Colonic mucosa (tissue), 4 donors: ENCODE results near the gene SDHA. TPM values are rescaled to one million over a fixed set of nuclear protein-coding genes. Genes with fewer than 3 reads are reported as not detected.
A peak's percentile ranks its signal among the peaks of the same experiment; 100 is the strongest.
"Not testable (repeated sequence)": the region's sequence is repeated elsewhere in the genome, so short reads cannot be mapped to it uniquely, and the experiment has no call there.

Experiments used
- DNase-seq: peaks from one replicate; pipeline ENCODE4 v3.0.0-alpha.2; 2020
- H3K27ac ChIP-seq: fragments of 200-600 bp; one replicate; pipeline ENCODE4 v1.8.0; 2021
- H3K27me3 ChIP-seq: fragments of 200-600 bp; one replicate; pipeline ENCODE4 v1.8.0; 2021
- H3K36me3 ChIP-seq: fragments of 200-600 bp; one replicate; pipeline ENCODE4 v1.8.0; 2021
- H3K4me1 ChIP-seq: fragments of 200-600 bp; one replicate; pipeline ENCODE4 v1.8.0; 2021; ENCODE audit warnings: mild to moderate bottlenecking
- H3K4me3 ChIP-seq: fragments of 200-600 bp; one replicate; pipeline ENCODE4 v1.8.0; 2021
- H3K9ac ChIP-seq, 2 donors: one replicate each; pipeline ENCODE4 v1.7.0; 2013; ENCODE audit warnings: control low read depth in 2 of 2, low read depth in 2 of 2, low read length in 2 of 2
- H3K9me3 ChIP-seq: fragments of 200-600 bp; one replicate; pipeline ENCODE4 v1.8.0; 2021
- CTCF ChIP-seq: fragments of 200-600 bp; IDR thresholded peaks from one replicate; pipeline ENCODE4 v1.8.0; 2022; ENCODE audit warnings: antibody characterized with exemption, mild to moderate bottlenecking
- intact Hi-C: fragments of 100-400 bp; cut with DNase I; formaldehyde crosslinking; loops from one replicate; pipeline ENCODE4 v1.14.1; 2022
- total RNA-seq, 2 donors: library from RNA; stranded (reverse); fragmentation: NEBNext Ultra II Directional in 1 of 2; extraction: Animal tissue kit (Norgen Biotek cat#: 25700) in 1 of 2; gene quantifications; one replicate each; pipeline ENCODE4 v1.2.1, GENCODE V29; 2021
- donor health status: healthy.
- donor health status: DM: no; HTN: no; CAD: no.
- donor health status: DM: no; HTN: no; CAD: no.

SDHA gene
- 100 to 1,000 TPM; 285 to 414 TPM for total RNA-seq

GRCh38 chr5:217494-218456, at the start of gene SDHA, which contains the start of gene CCDC127:
TSS of gene SDHA (plus strand) at chr5:218320. CDS start at chr5:218356, 36 bp downstream.
TSS of gene CCDC127 (minus strand) at chr5:218153. CDS start at chr5:216849, 1,304 bp downstream.
- intact Hi-C loops, H3K4me1 ChIP-seq: not testable (repeated sequence)

GRCh38 chr5:169071-169727, 48.9 kb upstream of the SDHA start:
- H3K27me3 ChIP-seq = no peaks in the 10 kb centered on the region
- H3K9me3 ChIP-seq = no peaks in the 10 kb centered on the region
- no peaks in the 10 kb centered on the region for H3K36me3 ChIP-seq
- intact Hi-C loops = no loop called here
- no peaks in the 10 kb centered on the region for H3K4me1 ChIP-seq
- no peak for TF ChIP-seq CTCF
- no peak overlapping the region for H3K4me3 ChIP-seq
- H3K27ac ChIP-seq = no peak overlapping the region
- peak overlapping the region in 1 of 2 donors; percentile 24 for H3K9ac ChIP-seq
- no peak for DNase-seq

More at GRCh38 chr5:217494-218456, at the start of gene SDHA, which contains the start of gene CCDC127:
- Histone ChIP-seq H3K4me3 (peak within 1 kb of the TSS; percentile 94), H3K9ac (peak within 1 kb of the TSS; percentile 89 to 98), H3K27ac (peak within 1 kb of the TSS; percentile 87)
- H3K9me3 ChIP-seq, H3K27me3 ChIP-seq, H3K36me3 ChIP-seq: not testable (repeated sequence)
- DNase-seq = peak; percentile 93

- Histone ChIP-seq H3K9ac (peak overlapping the region in 1 of 2 donors; percentile 24), H3K27me3 (no peaks in the 10 kb centered on the region), H3K4me3 (no peak overlapping the region), H3K4me1 (no peaks in the 10 kb centered on the region), H3K9me3 (no peaks in the 10 kb centered on the region), H3K36me3 (no peaks in the 10 kb centered on the region), H3K27ac (no peak overlapping the region)
- intact Hi-C loops = no loop called here
- DNase-seq = no peak
- no peak for TF ChIP-seq CTCF
Observed at GRCh38 chr5:169728-170094, 48.4 kb upstream of the SDHA start.

GRCh38 chr5:170971-171800, 46.9 kb upstream of the SDHA start:
- Histone ChIP-seq H3K27ac (no peak overlapping the region), H3K9me3 (no peaks in the 10 kb centered on the region), H3K27me3 (no peaks in the 10 kb centered on the region), H3K9ac (no peak overlapping the region), H3K36me3 (no peaks in the 10 kb centered on the region), H3K4me1 (no peaks in the 10 kb centered on the region), H3K4me3 (no peak overlapping the region)
- no peak for DNase-seq
- intact Hi-C loops = no loop called here
- TF ChIP-seq CTCF = no peak

GRCh38 chr5:171801-172331, 46.3 kb upstream of the SDHA start:
- H3K27me3 ChIP-seq = no peaks in the 10 kb centered on the region
- no peaks in the 10 kb centered on the region for H3K36me3 ChIP-seq
- no peaks in the 10 kb centered on the region for H3K9me3 ChIP-seq
- no peak overlapping the region for H3K9ac ChIP-seq
- H3K4me3 ChIP-seq = no peak overlapping the region
- intact Hi-C loops = no loop called here
- no peaks in the 10 kb centered on the region for H3K4me1 ChIP-seq
- no peak overlapping the region for H3K27ac ChIP-seq
- no peak for DNase-seq
- no peak for TF ChIP-seq CTCF
